MCF 10A (cell line): ENCODE data around the gene NSMF. TPM values are rescaled to one million over a fixed set of nuclear protein-coding genes. Genes with fewer than 3 reads are reported as not detected.

Experiments
- BruUV-seq: library from RNA; stranded (reverse); fragments of 400-500 nt; replicated peaks from 2 replicates; lab custom pipeline; 2021; lab: Mats Ljungman, UMichigan
- CTCF ChIA-PET: fragments of 300-600 bp; sonication (Branson Sonifier 250); formaldehyde crosslinking; extraction: SDS; loops from one replicate; lab custom pipeline; 2021; ENCODE audit warnings: antibody characterized with exemption, inconsistent platforms; lab: Yijun Ruan, JAX
- POLR2A ChIA-PET: fragments of 300-600, 350-650 bp; sonication (Branson Sonifier 250); formaldehyde crosslinking; extraction: SDS; loops from one replicate; lab custom pipeline; 2020; ENCODE audit warnings: antibody characterized with exemption, inconsistent platforms; lab: Yijun Ruan, JAX
- DNase-seq: peaks from one replicate; pipeline ENCODE4 v3.0.0-alpha.2; 2018; ENCODE audit not compliant: unreplicated experiment
- H3K27ac Mint-ChIP-seq: one replicate; pipeline ENCODE4 v1.8.0; 2022; ENCODE audit warnings: mild to moderate bottlenecking, low read depth, mixed read lengths; ENCODE audit not compliant: unreplicated experiment
- H3K27me3 Mint-ChIP-seq: one replicate; pipeline ENCODE4 v1.8.0; 2022; ENCODE audit warnings: mixed read lengths; ENCODE audit not compliant: insufficient read depth, unreplicated experiment
- H3K36me3 Mint-ChIP-seq: one replicate; pipeline ENCODE4 v1.8.0; 2022; ENCODE audit warnings: mild to moderate bottlenecking, moderate library complexity, mixed read lengths; ENCODE audit not compliant: insufficient read depth, unreplicated experiment
- H3K4me1 Mint-ChIP-seq: one replicate; pipeline ENCODE4 v1.8.0; 2022; ENCODE audit warnings: mixed read lengths; ENCODE audit not compliant: insufficient read depth, unreplicated experiment
- H3K4me3 Mint-ChIP-seq: one replicate; pipeline ENCODE4 v1.8.0; 2022; ENCODE audit warnings: mild to moderate bottlenecking, moderate library complexity, mixed read lengths; ENCODE audit not compliant: unreplicated experiment
- H3K9me3 Mint-ChIP-seq: one replicate; pipeline ENCODE4 v1.8.0; 2022; ENCODE audit warnings: mixed read lengths; ENCODE audit not compliant: unreplicated experiment
- intact Hi-C: fragments of 100-400 bp; cut with micrococcal nuclease; formaldehyde crosslinking; loops from 2 replicates; pipeline ENCODE4 v1.14.1; 2022
- total RNA-seq: library from RNA; stranded (reverse); gene quantifications from 2 replicates; pipeline ENCODE4 v1.2.3, GENCODE V29; 2022
- TF ChIP-seq, protein P1 (sequence below): fragments of 200-600 bp; IDR thresholded peaks from one replicate; pipeline ENCODE4 v1.8.0; 2022; ENCODE audit warnings: antibody characterized with exemption, mild to moderate bottlenecking; ENCODE audit not compliant: unreplicated experiment

NSMF gene
- total RNA-seq, 1 experiment from 2014 or later: 37.8 TPM

DNA sequence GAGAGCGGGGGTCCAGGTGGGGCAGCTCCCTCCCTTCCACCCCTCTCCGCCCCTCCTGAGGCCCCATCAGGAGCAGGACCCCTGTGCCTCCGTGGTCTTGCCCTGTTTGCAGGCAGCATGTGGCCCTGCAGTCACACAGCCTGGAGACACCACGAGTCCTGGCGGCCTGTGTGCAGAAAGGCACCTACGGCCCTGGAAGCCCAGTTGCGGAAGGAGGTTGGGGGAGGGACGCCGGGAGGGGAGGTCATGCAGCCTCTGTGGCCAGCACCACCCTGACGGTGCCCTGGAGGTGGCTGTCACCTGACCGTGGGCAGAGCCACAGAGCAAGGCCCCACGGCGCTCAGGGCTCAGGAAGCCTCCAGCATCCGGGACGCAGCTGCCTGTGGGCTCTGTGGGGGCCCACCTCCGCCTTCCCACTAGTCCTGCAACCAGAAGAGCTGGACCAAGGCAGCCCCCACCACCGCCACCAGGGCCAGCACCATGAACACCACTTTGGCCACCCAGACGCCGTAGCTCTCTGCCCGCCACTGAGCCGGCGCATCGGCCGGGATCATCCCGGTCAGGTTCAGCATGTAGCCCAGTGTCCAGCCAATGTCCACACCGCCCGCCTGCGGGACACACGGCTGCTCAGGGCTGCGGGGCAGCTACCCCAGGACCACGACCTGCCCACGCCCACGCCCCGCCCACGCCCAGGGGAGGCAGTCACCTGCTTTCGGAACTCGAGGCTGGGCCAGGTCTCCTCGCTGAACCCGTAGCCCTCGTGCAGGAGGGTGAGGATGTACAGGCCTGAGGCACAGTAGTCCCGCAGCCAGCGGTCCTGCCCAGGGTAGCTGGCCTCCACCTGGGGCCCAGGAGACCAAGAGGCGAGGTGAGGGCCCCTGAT is 24.4 kb downstream of the NSMF start:
- Mint-ChIP-seq H3K4me3 (no peak overlapping the region), H3K27me3 (no peaks in the 10 kb centered on the region), H3K4me1 (no peaks in the 10 kb centered on the region), H3K9me3 (no peaks in the 10 kb centered on the region), H3K27ac (no peak overlapping the region), H3K36me3 (peaks cover 8% of the 10 kb centered on the region)
- ChIA-PET POLR2A (interaction anchor here (3.3 to 3.9 kb wide), 2 partner anchors 8 to 10 kb away, joined by 12 to 14 read pairs; partner anchors contain the start of gene ENTPD8), CTCF (interaction anchor here (0.6 kb wide), 1 partner anchor 198 kb away, joined by 3 read pairs; no protein-coding TSS in a partner anchor)
- DNase-seq: no peak
- TF ChIP-seq, protein P1, sequence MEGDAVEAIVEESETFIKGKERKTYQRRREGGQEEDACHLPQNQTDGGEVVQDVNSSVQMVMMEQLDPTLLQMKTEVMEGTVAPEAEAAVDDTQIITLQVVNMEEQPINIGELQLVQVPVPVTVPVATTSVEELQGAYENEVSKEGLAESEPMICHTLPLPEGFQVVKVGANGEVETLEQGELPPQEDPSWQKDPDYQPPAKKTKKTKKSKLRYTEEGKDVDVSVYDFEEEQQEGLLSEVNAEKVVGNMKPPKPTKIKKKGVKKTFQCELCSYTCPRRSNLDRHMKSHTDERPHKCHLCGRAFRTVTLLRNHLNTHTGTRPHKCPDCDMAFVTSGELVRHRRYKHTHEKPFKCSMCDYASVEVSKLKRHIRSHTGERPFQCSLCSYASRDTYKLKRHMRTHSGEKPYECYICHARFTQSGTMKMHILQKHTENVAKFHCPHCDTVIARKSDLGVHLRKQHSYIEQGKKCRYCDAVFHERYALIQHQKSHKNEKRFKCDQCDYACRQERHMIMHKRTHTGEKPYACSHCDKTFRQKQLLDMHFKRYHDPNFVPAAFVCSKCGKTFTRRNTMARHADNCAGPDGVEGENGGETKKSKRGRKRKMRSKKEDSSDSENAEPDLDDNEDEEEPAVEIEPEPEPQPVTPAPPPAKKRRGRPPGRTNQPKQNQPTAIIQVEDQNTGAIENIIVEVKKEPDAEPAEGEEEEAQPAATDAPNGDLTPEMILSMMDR: no peak
- BruUV-seq: no TSS peak
- intact Hi-C loops: no loop called here

DNA sequence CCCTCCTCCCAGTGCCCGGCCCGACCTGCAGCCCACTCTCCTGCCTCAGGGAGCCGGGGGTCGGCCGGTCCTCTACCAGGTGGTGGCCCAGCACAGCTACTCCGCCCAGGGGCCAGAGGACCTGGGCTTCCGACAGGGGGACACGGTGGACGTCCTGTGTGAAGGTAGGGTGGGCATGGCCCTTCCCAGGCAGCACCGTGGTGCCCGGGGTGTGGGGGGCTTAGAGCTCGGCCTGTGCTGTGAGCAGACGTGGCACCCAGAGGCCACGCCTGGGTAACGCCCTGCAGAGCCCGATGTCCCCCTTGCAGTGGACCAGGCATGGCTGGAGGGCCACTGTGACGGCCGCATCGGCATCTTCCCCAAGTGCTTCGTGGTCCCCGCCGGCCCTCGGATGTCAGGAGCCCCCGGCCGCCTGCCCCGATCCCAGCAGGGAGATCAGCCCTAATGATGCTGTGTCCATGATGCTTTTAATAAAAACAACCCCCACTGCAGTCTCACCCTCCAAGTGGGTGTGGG is 25.2 kb downstream of the NSMF start:
- H3K36me3 Mint-ChIP-seq: peaks cover 8% of the 10 kb centered on the region
- intact Hi-C loops: no loop called here
- no peak overlapping the region for H3K27ac Mint-ChIP-seq
- TF ChIP-seq, protein P1: no peak
- no peaks in the 10 kb centered on the region for H3K4me1 Mint-ChIP-seq
- no peak overlapping the region for H3K4me3 Mint-ChIP-seq
- no peaks in the 10 kb centered on the region for H3K27me3 Mint-ChIP-seq
- ChIA-PET CTCF (interaction anchor here (0.6 kb wide), 1 partner anchor 1640 kb away, joined by 3 read pairs; no protein-coding TSS in a partner anchor), POLR2A (interaction anchor here (3.3 to 3.9 kb wide), 2 partner anchors 9 kb away, joined by 12 to 14 read pairs; partner anchors contain the start of gene ENTPD8)
- no TSS peak for BruUV-seq
- no peaks in the 10 kb centered on the region for H3K9me3 Mint-ChIP-seq
- no peak for DNase-seq

DNA sequence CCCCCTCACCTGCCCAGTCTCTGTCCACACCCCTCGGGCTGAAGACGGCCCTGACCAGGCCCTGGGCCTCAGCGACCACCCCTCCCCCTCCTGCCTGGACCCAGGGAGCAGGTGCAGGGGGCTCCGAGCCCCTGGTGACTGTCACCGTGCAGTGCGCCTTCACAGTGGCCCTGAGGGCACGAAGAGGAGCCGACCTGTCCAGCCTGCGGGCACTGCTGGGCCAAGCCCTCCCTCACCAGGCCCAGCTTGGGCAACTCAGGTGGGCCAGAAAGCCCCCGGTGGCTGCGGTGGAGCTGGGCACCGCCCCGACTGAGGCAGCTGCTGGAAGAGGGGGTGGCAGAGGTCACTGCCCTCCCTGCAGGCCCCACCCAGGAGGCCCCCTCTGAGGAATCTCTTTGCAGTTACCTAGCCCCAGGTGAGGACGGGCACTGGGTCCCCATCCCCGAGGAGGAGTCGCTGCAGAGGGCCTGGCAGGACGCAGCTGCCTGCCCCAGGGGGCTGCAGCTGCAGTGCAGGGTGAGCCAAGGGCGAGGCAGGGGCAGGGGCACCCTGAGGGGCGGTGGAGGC is 25.7 kb downstream of the NSMF start:
- Mint-ChIP-seq H3K9me3 (no peaks in the 10 kb centered on the region), H3K27me3 (no peaks in the 10 kb centered on the region), H3K4me1 (no peaks in the 10 kb centered on the region), H3K27ac (no peak overlapping the region), H3K36me3 (peaks cover 8% of the 10 kb centered on the region), H3K4me3 (no peak overlapping the region)
- CTCF ChIA-PET: interaction anchor here (0.6 kb wide), 2 partner anchors 12 to 1639 kb away, joined by 3 read pairs; no protein-coding TSS in a partner anchor
- TF ChIP-seq, protein P1: no peak
- intact Hi-C loops: no loop called here
- BruUV-seq: no TSS peak
- POLR2A ChIA-PET: interaction anchor here (3.3 kb wide), 1 partner anchor 10 kb away, joined by 14 read pairs; the partner anchor contains the start of gene ENTPD8
- DNase-seq: no peak
